Caco-2 (cell line): ENCODE results near the gene C8G. TPM values are rescaled to one million over a fixed set of nuclear protein-coding genes. Genes with fewer than 3 reads are reported as not detected.

ENCODE experiments used
- Bru-seq: library from RNA; stranded (reverse); fragments of 400-500 nt; gene quantifications from one replicate; lab custom pipeline; 2021; lab: Mats Ljungman, UMichigan
- BruChase-seq, 2 experiments: library from RNA; stranded (reverse); fragments of 400-500 nt; gene quantifications; one replicate each; lab custom pipeline; 2021; lab: Mats Ljungman, UMichigan
- BruUV-seq: library from RNA; stranded (reverse); fragments of 400-500 nt; replicated peaks from 2 replicates; lab custom pipeline; 2021; lab: Mats Ljungman, UMichigan
- CTCF ChIA-PET: fragments of 300-600 bp; sonication (Branson Sonifier 250); formaldehyde crosslinking; loops from one replicate; lab custom pipeline; 2022; ENCODE audit warnings: antibody characterized with exemption; lab: Charles Lee
- POLR2A ChIA-PET: fragments of 300-600 bp; sonication (Branson Sonifier 250); formaldehyde crosslinking; loops from one replicate; lab custom pipeline; 2022; ENCODE audit warnings: antibody characterized with exemption; lab: Charles Lee
- DNase-seq, 2 experiments: peaks; one replicate each; pipeline versions ENCODE4 v3.0.0 to v3.0.0-alpha.2; 2020 to 2022
- H3K27me3 ChIP-seq: replicated peaks from 2 replicates; pipeline ENCODE4 v1.6.0; 2011; ENCODE audit warnings: low read length; ENCODE audit not compliant: control insufficient read depth, insufficient read depth
- H3K36me3 ChIP-seq: 2 replicates; pipeline ENCODE4 v1.5.1; 2011; ENCODE audit warnings: low read length; ENCODE audit not compliant: control insufficient read depth, insufficient read depth
- H3K4me1 ChIP-seq: fragments of 250-450 bp; sonication (Bioruptor Pico); 2 replicates; pipeline ENCODE4 v1.5.1; 2020; ENCODE audit warnings: mild to moderate bottlenecking
- H3K4me3 ChIP-seq: 2 replicates; pipeline ENCODE4 v1.5.1; 2011; ENCODE audit warnings: low read depth, mild to moderate bottlenecking, control low read depth, low read length
- H3K9me3 ChIP-seq: fragments of 250-450 bp; sonication (Bioruptor Pico); 2 replicates; pipeline ENCODE4 v1.5.1; 2020; ENCODE audit warnings: mild to moderate bottlenecking, moderate library complexity
- H3K27ac Mint-ChIP-seq: one replicate; pipeline ENCODE4 v1.8.0; 2022; ENCODE audit warnings: mixed read lengths; ENCODE audit not compliant: unreplicated experiment
- H3K27me3 Mint-ChIP-seq: one replicate; pipeline ENCODE4 v1.8.0; 2022; ENCODE audit warnings: mixed read lengths; ENCODE audit not compliant: insufficient read depth, unreplicated experiment
- H3K36me3 Mint-ChIP-seq: one replicate; pipeline ENCODE4 v1.8.0; 2022; ENCODE audit warnings: mild to moderate bottlenecking, mixed read lengths; ENCODE audit not compliant: insufficient read depth, unreplicated experiment
- H3K4me1 Mint-ChIP-seq: one replicate; pipeline ENCODE4 v1.8.0; 2022; ENCODE audit warnings: low read depth, mixed read lengths; ENCODE audit not compliant: unreplicated experiment
- H3K4me3 Mint-ChIP-seq: one replicate; pipeline ENCODE4 v1.8.0; 2022; ENCODE audit warnings: mild to moderate bottlenecking, moderate library complexity, mixed read lengths; ENCODE audit not compliant: unreplicated experiment
- H3K9me3 Mint-ChIP-seq: one replicate; pipeline ENCODE4 v1.8.0; 2022; ENCODE audit warnings: mixed read lengths; ENCODE audit not compliant: unreplicated experiment
- CTCF ChIP-seq, 2 experiments: fragments of 200-600 bp in 1 of 2; IDR thresholded peaks; 1 replicate in 1 of 2; 2 replicates in 1 of 2; pipeline versions ENCODE4 v1.5.1 to v1.8.0; 2011 to 2022; ENCODE audit warnings: antibody characterized with exemption in 1 of 2, control low read depth in 1 of 2, inconsistent platforms in 1 of 2, low read depth in 1 of 2, low read length in 1 of 2, mild to moderate bottlenecking in 1 of 2, moderate library complexity in 1 of 2; ENCODE audit not compliant: insufficient read depth in 1 of 2, severe bottlenecking in 1 of 2, unreplicated experiment in 1 of 2
- intact Hi-C: fragments of 100-400 bp; cut with micrococcal nuclease; formaldehyde crosslinking; loops from one replicate; pipeline ENCODE4 v1.10.0; 2022; ENCODE audit not compliant: unreplicated experiment
- long read RNA-seq: library from polyadenylated mRNA; stranded (forward); transcript quantifications from one replicate; pipeline ENCODE4 v2.0.0, GENCODE V29; 2022
- total RNA-seq: library from RNA; stranded (reverse); gene quantifications from 2 replicates; pipeline ENCODE4 v1.2.3, GENCODE V29; 2022

C8G gene
- total RNA-seq = 0.77 and 1.3 TPM in 2 replicates
- Bru-seq, nascent RNA = percentile 8 among the genes with signal in this experiment
- percentile 35 among the genes with signal in this experiment for BruChase-seq, experiment 1, labeled RNA remaining after a 2-hour chase
- BruChase-seq, experiment 2, labeled RNA remaining after a 6-hour chase = percentile 37 among the genes with signal in this experiment
- long read RNA-seq, partial matches to known transcripts = 1 of 1 reads
- long read RNA-seq, other reads (novel, unspliced or antisense) = 0 of 1 reads

- Mint-ChIP-seq H3K36me3 (peaks cover 60% of the 10 kb centered on the region), H3K27ac (peak within 1 kb of the TSS; percentile 48), H3K27me3 (no peaks in the 10 kb centered on the region), H3K4me3 (peak within 1 kb of the TSS; percentile 71), H3K9me3 (no peaks in the 10 kb centered on the region), H3K4me1 (no peaks in the 10 kb centered on the region)
- Histone ChIP-seq H3K4me3 (peak within 1 kb of the TSS; percentile 59), H3K9me3 (no peaks in the 10 kb centered on the region), H3K36me3 (peaks cover 1% of the 10 kb centered on the region; the same call in 1 of the 2 replicates), H3K4me1 (peaks cover 44% of the 10 kb centered on the region), H3K27me3 (no peaks in the 10 kb centered on the region)
- TF ChIP-seq CTCF (IDR thresholded peaks at IDR 0.05; ENCODE audit: insufficient read depth in 1 of 2, low read depth in 1 of 2, low read length in 1 of 2, severe bottlenecking in 1 of 2, unreplicated experiment in 1 of 2) = peak; percentile 92 to 96
- ChIA-PET POLR2A (no interaction called here), CTCF (interaction anchor here (0.6 to 1.0 kb wide), 4 partner anchors 11 to 85 kb away, joined by 3 to 5 read pairs (median 4); partner anchors contain the start of gene CLIC3)
- no TSS peak for BruUV-seq
- intact Hi-C loops = loop anchor here (5.0 to 10.0 kb wide), 2 partner anchors 100 to 157 kb away; partner anchors contain the start of genes AJM1 and PHPT1
- peak; percentile 93 to 97 for DNase-seq
Observed at GRCh38 chr9:136944519-136945332, at the start of gene C8G, which contains the start of gene FBXW5. TSS of gene C8G (plus strand) at chr9:136945243. CDS start at chr9:136945321, 78 bp downstream. TSS of gene FBXW5 (minus strand) at chr9:136944738. CDS start at chr9:136944083, 655 bp downstream.

DNA sequence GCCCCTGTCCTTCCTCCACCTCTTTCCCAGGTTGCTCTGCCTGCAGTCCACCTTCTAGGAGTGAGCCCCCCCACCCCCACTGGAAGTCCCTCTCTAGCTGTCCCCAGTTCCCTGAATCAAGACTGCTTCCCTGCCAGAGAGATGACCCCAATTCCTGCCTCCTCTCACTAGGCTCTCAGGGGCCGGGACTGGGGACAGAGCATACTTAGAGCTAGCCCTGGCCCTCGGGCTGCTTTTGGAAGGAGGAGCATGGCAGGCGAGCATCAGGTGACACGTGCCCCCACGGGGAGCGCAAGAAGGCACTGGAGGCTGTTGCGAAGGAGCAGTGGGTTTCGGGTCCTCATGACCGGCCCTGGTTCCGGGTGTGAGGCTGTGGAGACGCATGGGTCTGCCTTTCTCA, 49.0 kb upstream of the C8G start:
- intact Hi-C loops = no loop called here
- ChIA-PET POLR2A (interaction anchor here (0.7 kb wide), 1 partner anchor 36 kb away, joined by 4 read pairs; no protein-coding TSS in a partner anchor), CTCF (interaction anchor here (0.6 kb wide), 1 partner anchor 191 kb away, joined by 5 read pairs; no protein-coding TSS in a partner anchor)
- no peaks in the 10 kb centered on the region for H3K27me3 Mint-ChIP-seq
- Histone ChIP-seq H3K9me3 (no peaks in the 10 kb centered on the region), H3K27me3 (no peaks in the 10 kb centered on the region), H3K36me3 (no peaks in the 10 kb centered on the region; the same call in 1 of the 2 replicates), H3K4me3 (no peak overlapping the region), H3K4me1 (peaks cover 5% of the 10 kb centered on the region)
- BruUV-seq = no TSS peak
- H3K4me3 Mint-ChIP-seq = no peak overlapping the region
- TF ChIP-seq CTCF (IDR thresholded peaks at IDR 0.05; ENCODE audit: insufficient read depth in 1 of 2, low read depth in 1 of 2, low read length in 1 of 2, severe bottlenecking in 1 of 2, unreplicated experiment in 1 of 2) = no peak
- no peaks in the 10 kb centered on the region for H3K9me3 Mint-ChIP-seq
- peaks cover 55% of the 10 kb centered on the region for H3K36me3 Mint-ChIP-seq
- DNase-seq = no peak
- H3K4me1 Mint-ChIP-seq = peaks cover 7% of the 10 kb centered on the region
- no peak overlapping the region for H3K27ac Mint-ChIP-seq

DNA sequence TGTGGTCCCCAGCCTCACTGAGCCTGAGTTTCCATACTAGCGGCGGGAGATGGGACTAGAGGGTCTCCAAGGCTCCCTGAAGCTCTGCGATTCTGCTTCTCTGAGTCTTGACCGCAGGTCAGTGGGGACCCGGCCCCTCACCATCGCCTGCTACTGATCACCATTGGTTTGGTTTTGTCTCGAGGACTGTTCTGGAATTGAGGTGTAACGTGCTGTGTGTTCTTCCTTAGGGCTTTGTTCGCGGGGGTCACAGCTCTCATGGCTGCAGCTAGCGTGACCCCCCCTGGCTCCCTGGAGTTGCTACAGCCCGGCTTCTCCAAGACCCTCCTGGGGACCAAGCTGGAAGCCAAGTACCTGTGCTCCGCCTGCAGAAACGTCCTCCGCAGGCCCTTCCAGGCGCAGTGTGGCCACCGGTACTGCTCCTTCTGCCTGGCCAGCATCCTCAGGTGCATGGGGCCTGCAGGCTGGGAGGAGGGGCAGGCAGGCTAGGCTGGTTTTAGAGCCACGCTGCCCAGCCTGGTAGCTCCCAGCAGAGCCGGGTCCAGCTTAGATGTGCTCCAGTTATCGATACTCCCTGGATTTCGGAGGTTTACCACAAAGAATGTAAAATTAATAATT, 46.5 kb upstream of the C8G start:
- no peaks in the 10 kb centered on the region for H3K27me3 Mint-ChIP-seq
- H3K4me1 Mint-ChIP-seq = peaks cover 18% of the 10 kb centered on the region
- intact Hi-C loops = no loop called here
- POLR2A ChIA-PET = no interaction called here
- TF ChIP-seq CTCF (IDR thresholded peaks at IDR 0.05; ENCODE audit: insufficient read depth in 1 of 2, low read depth in 1 of 2, low read length in 1 of 2, severe bottlenecking in 1 of 2, unreplicated experiment in 1 of 2) = no peak
- peaks cover 19% of the 10 kb centered on the region for H3K4me1 ChIP-seq
- no TSS peak for BruUV-seq
- no peak overlapping the region for H3K4me3 Mint-ChIP-seq
- H3K4me3 ChIP-seq = no peak overlapping the region
- no peak overlapping the region for H3K27ac Mint-ChIP-seq
- H3K9me3 Mint-ChIP-seq = no peaks in the 10 kb centered on the region
- no peaks in the 10 kb centered on the region; the same call in 1 of the 2 replicates for H3K36me3 ChIP-seq
- no peaks in the 10 kb centered on the region for H3K9me3 ChIP-seq
- CTCF ChIA-PET = no interaction called here
- peaks cover 62% of the 10 kb centered on the region for H3K36me3 Mint-ChIP-seq
- DNase-seq = no peak
- H3K27me3 ChIP-seq = no peaks in the 10 kb centered on the region
